Activated CD4-positive, alpha-beta T cell treated with anti-CD3 and anti-CD28 coated beads, Interleukin-2, amount 10 ng/mL, durations not matched to agents 7 days and 5 days (primary cell): ENCODE data around the gene FARP1. TPM values are rescaled to one million over a fixed set of nuclear protein-coding genes. Genes with fewer than 3 reads are reported as not detected.
A peak's percentile ranks its signal among the peaks of the same experiment; 100 is the strongest.

ENCODE experiments used
- CTCF ChIA-PET: fragments of 350-600 bp; sonication (Branson Sonifier 250); formaldehyde crosslinking; loops from one replicate; lab custom pipeline; 2021; ENCODE audit warnings: antibody characterized with exemption; lab: Charles Lee
- POLR2A ChIA-PET: fragments of 350-600 bp; sonication (Branson Sonifier 250); formaldehyde crosslinking; loops from one replicate; lab custom pipeline; 2021; ENCODE audit warnings: antibody characterized with exemption; lab: Charles Lee
- DNase-seq: peaks from one replicate; pipeline ENCODE4 v3.0.0-alpha.2; 2020
- H3K27ac Mint-ChIP-seq: one replicate; pipeline ENCODE4 v1.8.0; 2021; ENCODE audit warnings: mild to moderate bottlenecking, moderate library complexity, mixed read lengths
- H3K27me3 Mint-ChIP-seq: one replicate; pipeline ENCODE4 v1.8.0; 2021; ENCODE audit warnings: mixed read lengths
- H3K36me3 Mint-ChIP-seq: one replicate; pipeline ENCODE4 v1.8.0; 2021; ENCODE audit warnings: low read depth, mixed read lengths
- H3K4me1 Mint-ChIP-seq: one replicate; pipeline ENCODE4 v1.8.0; 2021; ENCODE audit warnings: mixed read lengths
- H3K4me3 Mint-ChIP-seq: one replicate; pipeline ENCODE4 v1.8.0; 2021; ENCODE audit warnings: mild to moderate bottlenecking, moderate library complexity, mixed read lengths
- H3K9me3 Mint-ChIP-seq: one replicate; pipeline ENCODE4 v1.8.0; 2021; ENCODE audit warnings: mixed read lengths
- total RNA-seq, 2 experiments: library from RNA; stranded (reverse); gene quantifications; one replicate each; pipeline ENCODE4 v1.2.3, GENCODE V29; 2021

FARP1 gene
- total RNA-seq, 2 experiments from 2014 or later: 0.67 to 1.0 TPM

DNA sequence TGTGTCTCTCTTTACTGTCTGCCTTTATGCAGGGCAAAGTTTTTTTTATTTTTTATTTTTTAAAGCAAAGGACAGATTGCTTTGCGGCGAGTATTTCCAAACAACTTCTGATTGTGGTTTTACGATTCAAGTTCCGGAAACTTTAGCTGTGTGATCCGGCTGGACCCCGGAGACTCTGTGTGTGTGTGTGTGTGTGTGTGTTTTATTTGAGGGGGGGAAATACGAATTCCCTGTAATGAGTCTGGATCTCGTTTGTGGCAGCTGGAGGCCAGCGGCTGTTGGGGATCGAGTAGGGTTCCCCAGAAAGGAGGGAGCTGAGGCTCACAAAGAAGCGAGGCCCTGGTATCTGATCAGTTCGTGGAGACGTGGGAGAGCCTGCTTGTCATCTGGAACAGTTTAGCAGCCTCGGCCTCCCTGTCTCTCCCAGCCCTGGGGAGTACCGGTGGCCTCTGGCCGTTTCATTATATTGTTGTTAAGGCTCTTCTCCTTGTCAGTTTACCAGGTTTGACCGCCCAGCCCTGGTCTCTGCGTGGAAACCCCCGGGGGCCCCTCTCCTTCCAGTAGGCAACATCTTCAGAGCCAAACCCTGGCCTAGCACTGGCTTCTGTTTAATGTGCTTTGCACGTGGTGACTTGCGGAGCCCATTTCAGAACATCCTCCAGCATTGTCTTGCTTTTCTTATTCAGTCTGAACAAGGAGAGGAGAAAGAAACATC is 1.3 kb downstream of the FARP1 start:
- Mint-ChIP-seq H3K36me3 (no peaks in the 10 kb centered on the region), H3K27ac (no peak overlapping the region), H3K27me3 (peaks cover 63% of the 10 kb centered on the region), H3K4me1 (peaks cover 8% of the 10 kb centered on the region), H3K9me3 (no peaks in the 10 kb centered on the region), H3K4me3 (peak overlapping the region; percentile 26)
- DNase-seq: no peak
- ChIA-PET CTCF (no interaction called here), POLR2A (no interaction called here)

DNA sequence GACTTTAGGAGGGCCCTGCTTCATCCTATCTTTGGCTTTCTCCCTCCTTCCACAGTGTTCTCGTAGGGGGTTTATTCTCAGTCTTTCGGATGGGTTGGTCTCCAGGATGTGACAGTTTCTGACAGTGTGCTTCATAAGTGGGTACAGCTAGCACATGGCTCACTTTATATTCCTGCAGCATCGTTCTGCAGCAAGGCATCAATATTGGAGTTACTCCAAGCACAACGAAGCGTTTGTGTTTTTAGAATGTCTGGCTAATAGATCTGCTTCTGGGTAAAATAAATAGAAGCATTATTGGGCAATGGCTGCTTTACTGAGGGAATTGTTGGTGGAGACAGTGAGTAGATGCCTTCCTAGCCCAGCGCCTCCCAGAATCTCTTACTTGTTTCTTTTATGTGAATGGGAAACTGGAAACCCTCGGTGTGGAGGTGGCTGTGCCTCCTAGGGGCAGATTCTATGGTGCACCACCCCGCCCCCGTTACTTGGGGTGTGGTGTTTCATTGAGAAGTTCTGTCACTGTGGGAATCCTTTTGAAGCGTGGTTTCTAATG is 2.0 kb downstream of the FARP1 start:
- POLR2A ChIA-PET: no interaction called here

DNA sequence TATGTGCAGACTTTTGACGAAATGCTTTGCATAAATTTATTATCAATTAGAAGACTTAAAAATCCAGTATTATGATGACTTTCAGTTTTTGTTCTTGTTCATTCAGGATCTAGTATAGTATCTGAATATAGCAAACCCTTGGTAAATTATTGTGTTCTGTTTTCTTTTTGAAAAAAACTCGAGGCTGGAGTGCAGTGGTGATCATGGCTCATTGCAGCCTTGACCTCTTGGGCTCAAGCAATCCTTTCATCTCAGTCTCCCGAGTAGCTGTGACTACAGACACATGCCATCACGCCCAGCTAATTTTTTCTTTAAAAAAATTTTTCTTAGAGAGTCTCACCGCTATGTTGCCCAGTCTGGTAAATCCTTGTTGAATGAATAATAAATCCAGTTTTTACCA is 4.6 kb downstream of the FARP1 start:
- Mint-ChIP-seq H3K27ac (no peak overlapping the region), H3K9me3 (no peaks in the 10 kb centered on the region), H3K4me1 (peaks cover 4% of the 10 kb centered on the region), H3K36me3 (no peaks in the 10 kb centered on the region), H3K4me3 (no peak overlapping the region), H3K27me3 (peaks cover 48% of the 10 kb centered on the region)
- no peak for DNase-seq
- ChIA-PET POLR2A (no interaction called here), CTCF (no interaction called here)

More for the DNA sequence above, 2.0 kb downstream of the FARP1 start:
- Mint-ChIP-seq H3K36me3 (no peaks in the 10 kb centered on the region), H3K27ac (no peak overlapping the region), H3K9me3 (no peaks in the 10 kb centered on the region), H3K4me1 (peaks cover 8% of the 10 kb centered on the region), H3K27me3 (peaks cover 58% of the 10 kb centered on the region), H3K4me3 (no peak overlapping the region)
- CTCF ChIA-PET: no interaction called here
- no peak for DNase-seq

DNA sequence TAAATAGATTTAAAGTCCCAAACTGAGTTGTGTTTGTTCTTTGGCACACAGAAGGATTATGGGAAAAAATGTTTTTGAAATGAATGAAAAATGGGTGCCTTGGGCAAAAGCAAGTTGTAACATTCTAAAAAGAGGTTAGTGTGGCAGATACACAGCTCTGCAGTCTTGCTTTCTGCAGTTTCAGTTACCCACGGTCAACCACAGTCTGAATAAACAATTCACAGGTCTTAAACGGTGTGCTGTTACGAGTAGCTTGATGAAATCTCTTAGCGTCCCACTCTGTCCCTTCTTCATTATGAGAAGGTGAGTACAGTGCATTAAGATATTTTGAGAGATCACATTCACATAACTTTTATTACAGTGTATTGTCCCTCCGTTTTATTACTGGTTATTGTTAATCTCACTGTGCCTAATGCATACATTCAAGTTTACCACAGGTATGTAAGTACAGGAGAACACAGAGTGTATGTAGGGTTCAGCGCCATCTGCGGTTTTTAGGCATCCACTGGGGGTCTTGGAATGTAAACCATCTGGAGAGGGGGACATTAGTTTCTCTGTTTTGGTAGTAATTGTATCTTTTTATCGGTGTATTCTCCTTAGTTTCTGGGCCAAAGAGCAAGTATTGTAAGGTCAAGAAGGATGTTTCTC is 8.1 kb downstream of the FARP1 start:
- Mint-ChIP-seq H3K4me1 (no peaks in the 10 kb centered on the region), H3K27ac (no peak overlapping the region), H3K27me3 (peaks cover 27% of the 10 kb centered on the region), H3K9me3 (no peaks in the 10 kb centered on the region), H3K4me3 (no peak overlapping the region), H3K36me3 (no peaks in the 10 kb centered on the region)
- no peak for DNase-seq
- POLR2A ChIA-PET: no interaction called here
- CTCF ChIA-PET: interaction anchor here (1.1 kb wide), 1 partner anchor 19 kb away, joined by 4 read pairs; no protein-coding TSS in a partner anchor

DNA sequence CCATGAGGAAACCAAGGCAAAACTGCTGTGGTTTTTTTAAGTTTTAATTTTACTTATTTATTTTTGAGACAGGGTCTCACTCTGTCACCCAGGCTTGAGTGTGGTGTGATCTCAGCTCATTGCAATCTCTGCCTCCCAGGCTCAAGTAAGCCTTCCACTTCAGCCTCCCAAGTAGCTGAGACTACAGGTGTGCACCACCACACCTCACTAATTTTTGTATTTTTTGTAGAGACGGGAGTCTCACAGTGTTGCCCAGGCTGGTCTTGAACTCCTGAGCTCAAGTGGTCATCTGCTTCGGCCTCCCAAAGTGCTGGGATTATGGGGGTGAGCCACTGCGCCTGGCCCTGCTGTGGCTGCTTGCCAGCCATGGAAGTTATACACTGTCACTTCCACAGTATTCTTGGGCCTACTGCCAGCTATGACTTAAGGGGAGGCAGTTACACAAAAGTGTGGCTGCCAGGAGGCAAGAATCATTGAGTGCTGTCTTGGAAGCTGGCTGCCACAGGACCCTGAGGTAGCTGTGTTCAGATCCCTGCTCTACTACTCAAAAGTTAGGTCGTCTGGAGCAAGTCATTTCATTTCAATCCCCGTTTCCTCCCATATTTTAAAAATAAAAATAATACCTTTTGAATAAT is 12.7 kb downstream of the FARP1 start:
- DNase-seq: no peak
- no peaks in the 10 kb centered on the region for H3K36me3 Mint-ChIP-seq
- peaks cover 11% of the 10 kb centered on the region for H3K27me3 Mint-ChIP-seq
- ChIA-PET POLR2A (no interaction called here), CTCF (interaction anchor here (0.6 to 1.3 kb wide), 4 partner anchors 24 to 339 kb away, joined by 3 to 4 read pairs (median 3); no protein-coding TSS in a partner anchor)
- no peaks in the 10 kb centered on the region for H3K9me3 Mint-ChIP-seq
- no peak overlapping the region for H3K4me3 Mint-ChIP-seq
- no peaks in the 10 kb centered on the region for H3K4me1 Mint-ChIP-seq
- H3K27ac Mint-ChIP-seq: no peak overlapping the region

DNA sequence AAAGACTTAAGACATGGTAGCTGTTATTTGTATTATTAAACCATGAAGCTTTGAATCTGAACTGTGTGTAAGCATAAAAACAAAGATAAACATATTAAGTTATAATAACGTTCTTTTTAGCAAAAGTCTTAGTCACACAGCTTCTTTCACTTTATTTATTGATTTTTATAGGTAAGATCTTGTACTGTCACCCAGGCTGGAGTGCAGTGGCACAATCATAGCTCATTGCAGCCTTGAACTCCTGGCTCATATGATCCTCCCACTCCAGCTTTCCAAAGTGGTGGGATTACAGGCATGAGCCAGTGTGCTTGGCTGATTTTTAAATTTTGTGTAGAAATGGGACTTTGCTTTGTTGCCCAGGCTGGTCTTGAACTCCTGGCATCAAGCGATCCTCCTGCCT is 13.4 kb downstream of the FARP1 start:
- CTCF ChIA-PET: interaction anchor here (1.3 kb wide), 1 partner anchor 26 kb away, joined by 3 read pairs; no protein-coding TSS in a partner anchor
- Mint-ChIP-seq H3K4me3 (no peak overlapping the region), H3K27ac (no peak overlapping the region), H3K9me3 (no peaks in the 10 kb centered on the region), H3K27me3 (peaks cover 9% of the 10 kb centered on the region), H3K36me3 (no peaks in the 10 kb centered on the region), H3K4me1 (no peaks in the 10 kb centered on the region)
- no peak for DNase-seq
- POLR2A ChIA-PET: no interaction called here

DNA sequence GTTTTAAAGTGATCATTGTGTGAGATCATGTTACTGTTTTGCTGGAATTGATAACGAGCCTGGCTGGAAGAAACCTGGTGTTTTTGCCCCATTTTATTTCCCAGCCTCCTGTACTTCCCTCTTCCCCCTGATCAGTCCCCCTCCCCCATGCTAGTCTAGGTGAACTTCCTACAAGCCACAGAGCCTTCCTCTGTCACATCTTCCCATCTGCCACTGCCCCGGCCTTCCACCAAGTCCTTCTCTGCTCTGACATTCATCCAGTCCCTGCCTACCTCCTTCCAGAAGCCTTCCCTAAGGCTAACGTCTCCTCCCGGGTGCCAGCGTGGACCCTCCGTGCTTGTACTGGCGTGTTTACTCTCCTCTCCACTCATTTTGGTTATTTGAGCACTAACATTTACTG is 14.3 kb downstream of the FARP1 start:
- Mint-ChIP-seq H3K27me3 (peaks cover 5% of the 10 kb centered on the region), H3K27ac (no peak overlapping the region), H3K36me3 (no peaks in the 10 kb centered on the region), H3K4me1 (no peaks in the 10 kb centered on the region), H3K9me3 (no peaks in the 10 kb centered on the region), H3K4me3 (no peak overlapping the region)
- CTCF ChIA-PET: no interaction called here
- POLR2A ChIA-PET: no interaction called here
- no peak for DNase-seq

DNA sequence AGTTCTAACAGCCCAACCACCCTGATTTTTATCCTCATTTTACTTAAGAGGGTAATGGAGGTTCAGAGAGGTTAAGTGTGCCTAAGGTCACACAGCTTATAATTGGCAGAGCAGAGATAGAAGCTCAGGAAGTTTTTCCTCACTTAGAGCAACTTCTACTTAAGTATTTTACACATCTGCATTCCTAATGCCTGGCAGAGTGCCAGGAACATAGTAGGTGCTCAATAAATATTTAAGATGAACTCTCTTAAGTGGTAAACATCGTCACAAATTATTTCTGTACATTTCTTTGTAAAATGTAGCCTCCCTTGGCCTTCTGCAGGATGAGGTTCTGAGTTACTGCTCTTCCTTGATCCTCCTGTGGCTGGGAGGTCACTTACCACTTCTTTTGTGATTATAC is 14.7 kb downstream of the FARP1 start:
- Mint-ChIP-seq H3K27ac (no peak overlapping the region), H3K36me3 (no peaks in the 10 kb centered on the region), H3K4me1 (no peaks in the 10 kb centered on the region), H3K27me3 (peaks cover 5% of the 10 kb centered on the region), H3K9me3 (no peaks in the 10 kb centered on the region), H3K4me3 (no peak overlapping the region)
- ChIA-PET CTCF (no interaction called here), POLR2A (no interaction called here)
- DNase-seq: no peak

DNA sequence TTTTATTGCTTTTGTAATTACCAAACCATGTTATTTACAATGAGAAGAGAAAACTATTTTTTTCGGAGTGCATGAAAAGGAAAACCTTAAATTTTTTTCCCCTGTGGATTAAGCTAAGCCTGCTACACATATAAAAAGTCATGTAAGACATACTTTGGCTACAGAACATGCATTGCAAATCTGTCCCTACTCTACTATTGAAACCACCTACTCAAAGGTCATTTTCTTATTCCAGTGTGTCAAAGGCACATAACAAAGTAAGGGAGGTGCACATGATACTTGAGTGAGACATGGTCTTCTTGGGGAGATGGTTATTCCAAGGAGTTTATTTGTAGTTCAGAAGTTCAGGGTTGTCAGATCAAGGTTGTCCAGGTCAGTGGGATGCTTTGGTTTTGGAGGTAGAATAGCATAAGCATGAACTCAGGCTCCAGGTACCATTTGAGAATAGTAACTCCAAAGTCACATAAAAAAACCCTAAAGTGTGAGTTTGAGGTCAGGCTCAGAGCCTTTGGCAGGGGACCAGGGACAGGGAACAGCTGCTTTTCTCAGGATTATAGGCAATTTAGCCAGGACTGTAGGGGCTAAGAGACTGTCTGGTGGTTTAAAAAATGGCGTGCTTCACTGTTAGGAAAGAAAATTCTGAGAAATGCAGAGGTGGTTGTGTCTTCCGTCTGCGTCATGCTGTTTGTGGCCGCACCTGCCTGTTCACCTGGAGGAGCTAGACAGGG is 15.4 kb downstream of the FARP1 start:
- Mint-ChIP-seq H3K27ac (no peak overlapping the region), H3K36me3 (no peaks in the 10 kb centered on the region), H3K27me3 (peaks cover 5% of the 10 kb centered on the region), H3K4me3 (no peak overlapping the region), H3K9me3 (no peaks in the 10 kb centered on the region), H3K4me1 (no peaks in the 10 kb centered on the region)
- POLR2A ChIA-PET: no interaction called here
- DNase-seq: no peak
- CTCF ChIA-PET: no interaction called here

DNA sequence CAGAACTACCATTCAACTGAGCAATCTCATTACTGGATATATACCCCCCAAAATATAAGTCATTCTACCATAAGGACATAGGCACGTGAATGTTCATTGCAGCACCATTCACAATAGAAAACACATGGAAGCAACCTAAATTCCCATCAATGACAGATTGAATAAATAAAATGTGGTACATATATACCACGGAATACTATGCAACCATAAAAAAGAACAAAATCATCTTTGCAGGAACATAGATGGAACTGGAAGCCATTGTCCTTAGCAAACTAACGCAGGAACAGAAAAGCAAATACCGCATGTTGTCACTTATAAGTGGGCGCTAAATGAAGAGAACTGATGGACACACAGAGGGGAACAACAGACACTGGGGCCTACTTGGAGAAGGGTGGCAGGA is 20.0 kb downstream of the FARP1 start:
- Mint-ChIP-seq H3K4me1 (no peaks in the 10 kb centered on the region), H3K27me3 (peaks cover 5% of the 10 kb centered on the region), H3K4me3 (no peak overlapping the region), H3K9me3 (no peaks in the 10 kb centered on the region), H3K27ac (no peak overlapping the region), H3K36me3 (no peaks in the 10 kb centered on the region)
- ChIA-PET CTCF (no interaction called here), POLR2A (no interaction called here)
- DNase-seq: no peak

DNA sequence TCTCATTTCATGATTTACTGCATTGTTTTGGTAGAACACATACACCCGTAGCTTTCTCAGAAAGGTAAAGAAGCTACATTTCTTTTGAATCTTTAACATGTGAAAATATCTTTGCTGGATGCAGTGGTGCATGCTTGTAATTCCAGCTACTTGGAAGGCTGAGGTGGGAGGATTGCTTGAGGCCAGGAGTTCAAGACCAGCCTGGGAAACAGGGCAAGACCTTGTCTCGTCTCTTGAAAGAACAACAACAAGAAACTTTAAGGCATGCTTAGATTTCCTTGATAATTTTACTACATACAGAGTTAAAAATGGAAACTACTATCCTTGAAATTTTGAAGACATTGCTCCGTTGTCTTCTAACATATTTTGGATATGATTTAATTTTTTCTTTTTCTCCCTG is 26.4 kb downstream of the FARP1 start:
- Mint-ChIP-seq H3K27me3 (peaks cover 13% of the 10 kb centered on the region), H3K27ac (no peak overlapping the region), H3K4me1 (no peaks in the 10 kb centered on the region), H3K36me3 (no peaks in the 10 kb centered on the region), H3K9me3 (no peaks in the 10 kb centered on the region), H3K4me3 (no peak overlapping the region)
- ChIA-PET CTCF (no interaction called here), POLR2A (no interaction called here)
- no peak for DNase-seq

DNA sequence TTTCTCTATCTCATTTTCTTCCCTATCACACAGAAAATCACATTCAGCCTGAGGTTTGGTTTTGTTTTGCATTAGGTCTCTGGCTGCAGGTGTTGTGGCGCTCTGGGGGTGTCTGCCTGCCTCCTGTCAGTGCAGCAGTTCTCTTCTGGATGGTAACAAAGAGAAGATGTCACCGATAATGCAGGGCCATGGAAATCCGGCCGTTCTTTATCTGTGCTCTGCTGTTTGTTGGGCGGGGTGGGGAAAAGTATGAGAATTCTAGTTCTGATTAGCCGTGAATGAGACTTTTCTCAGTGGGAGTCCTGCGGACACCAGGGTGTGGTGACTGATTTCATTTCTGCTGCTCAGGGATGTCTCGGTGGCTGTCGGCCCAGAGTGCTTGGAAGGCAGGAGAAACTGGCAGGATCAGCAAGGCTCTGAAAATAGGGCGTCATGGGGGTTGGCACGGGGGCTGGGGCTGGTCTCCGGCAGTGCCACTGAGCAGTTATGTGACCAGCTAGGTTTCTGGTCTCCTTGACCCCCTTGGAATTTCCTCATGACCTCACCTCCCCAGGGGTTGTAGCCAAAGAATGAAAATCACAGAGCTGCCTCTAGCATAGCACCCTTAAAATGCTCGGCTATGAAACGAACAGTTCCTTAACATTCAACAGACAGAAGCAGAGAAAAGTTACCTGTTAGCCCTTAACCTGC is 29.2 kb downstream of the FARP1 start:
- DNase-seq: no peak
- peaks cover 13% of the 10 kb centered on the region for H3K27me3 Mint-ChIP-seq
- H3K4me1 Mint-ChIP-seq: no peaks in the 10 kb centered on the region
- POLR2A ChIA-PET: no interaction called here
- no peak overlapping the region for H3K27ac Mint-ChIP-seq
- CTCF ChIA-PET: no interaction called here
- H3K36me3 Mint-ChIP-seq: no peaks in the 10 kb centered on the region
- no peaks in the 10 kb centered on the region for H3K9me3 Mint-ChIP-seq
- H3K4me3 Mint-ChIP-seq: no peak overlapping the region
